Measurements from ENCODE around the gene NECTIN2.

- TF ChIP-seq CTCF (IDR thresholded peaks at IDR 0.05) (no peak), POLR2A (IDR thresholded peaks at IDR 0.05) (no peak)
These were observed 33.4 kb downstream of the NECTIN2 start for GRCh38 chr19:44879309-44880065.

All from Peyer's patch (tissue), 4 donors.